IPS DF 19.7 (cell line): ENCODE data around the gene ANO1.

Source experiments
- DNase-seq: peaks from one replicate; pipeline ENCODE4 v3.0.0-alpha.2; 2013; ENCODE audit warnings: low read depth, low spot score

Gene ANO1

DNA sequence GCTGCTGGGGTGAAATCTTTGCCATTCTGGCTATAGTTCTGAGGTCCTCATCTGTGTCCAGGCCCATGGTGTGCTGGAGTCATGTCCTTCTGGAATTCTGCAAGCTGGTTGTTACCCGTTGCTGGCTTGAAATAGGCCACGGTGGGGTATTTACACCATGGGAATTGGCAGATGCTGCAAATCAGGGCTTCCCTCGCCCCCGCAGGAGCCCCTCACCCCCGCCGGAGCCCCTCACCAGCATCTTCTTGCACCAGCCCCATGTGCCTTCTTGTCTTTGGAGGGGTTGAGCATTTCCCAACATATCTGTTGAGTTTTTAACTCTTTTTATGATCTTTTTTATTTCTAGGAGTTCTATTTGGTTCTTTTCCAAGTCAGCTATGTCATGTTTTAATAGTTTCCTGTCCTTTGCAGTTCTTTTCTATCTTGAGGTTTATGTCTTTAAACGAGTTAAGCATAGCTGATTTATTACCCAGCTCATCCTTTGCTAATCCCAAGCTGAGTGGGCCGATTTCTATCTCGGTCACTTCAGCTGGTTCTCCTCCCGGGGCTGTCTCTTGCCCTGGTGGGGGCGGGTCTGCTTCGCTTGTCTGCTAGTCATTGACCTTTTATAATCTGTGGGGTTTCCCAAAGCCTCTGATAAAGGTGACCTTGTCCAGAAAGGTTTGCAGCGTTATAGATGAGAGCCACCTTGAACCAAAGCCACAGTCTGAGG lies 17.6 kb downstream of the ANO1 start:
- no peak for DNase-seq

DNA sequence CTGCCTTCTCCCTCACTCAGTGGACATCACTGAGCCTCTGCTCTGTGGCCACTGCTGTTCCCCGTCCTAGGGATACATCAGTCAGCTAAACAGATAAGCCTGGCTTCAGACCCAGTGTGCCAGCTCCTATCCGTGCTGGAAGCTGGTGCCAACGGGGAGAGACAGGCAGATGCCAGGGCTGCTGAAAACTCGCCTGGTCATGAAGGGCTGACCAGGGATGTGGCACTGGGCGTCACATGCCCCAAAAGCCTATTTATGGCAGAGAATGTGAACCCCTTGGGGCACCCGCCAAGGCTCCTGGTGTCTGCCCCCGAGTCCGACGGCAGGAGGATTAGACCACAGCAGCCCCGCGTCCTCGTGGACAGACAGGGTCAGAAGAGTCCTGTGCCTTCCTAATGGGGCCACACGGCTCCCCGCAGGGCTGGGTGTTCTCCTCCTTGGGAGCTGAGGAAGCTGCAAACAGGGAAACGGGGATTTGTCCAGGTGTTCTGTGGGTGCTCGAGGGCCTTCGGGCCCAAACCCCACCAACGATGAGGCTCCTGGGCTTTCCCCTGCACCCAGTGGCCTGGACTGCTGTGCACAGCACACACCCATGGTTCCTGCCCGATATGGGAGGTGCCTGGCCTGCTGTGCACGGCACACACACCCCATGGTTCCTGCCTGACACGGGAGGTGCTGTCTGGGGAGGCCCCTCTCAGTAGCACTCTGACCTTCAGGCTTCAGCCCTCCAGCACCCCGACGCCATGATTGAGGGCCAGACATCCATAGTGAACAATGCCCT lies 19.9 kb downstream of the ANO1 start:
- no peak for DNase-seq

DNA sequence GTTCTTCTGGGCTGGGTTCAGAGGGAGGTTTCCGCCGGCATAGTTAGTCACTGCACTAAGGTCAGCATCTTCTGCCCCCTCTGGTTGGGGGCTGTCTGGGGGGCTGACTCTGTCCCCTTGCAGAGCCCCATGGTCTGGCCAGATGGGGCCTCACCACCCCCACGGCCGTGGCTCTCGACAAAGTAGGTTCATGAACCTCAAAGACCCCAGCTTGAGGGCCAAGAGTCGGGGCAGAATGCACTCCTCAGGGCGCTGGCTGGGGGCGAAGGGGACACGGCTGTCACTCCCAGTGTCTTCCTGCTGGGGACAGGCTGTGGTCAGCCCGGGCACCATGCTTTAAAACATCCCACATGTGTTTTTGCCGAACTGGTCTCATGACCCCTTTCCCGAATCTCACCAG lies 20.8 kb downstream of the ANO1 start:
- no peak for DNase-seq

DNA sequence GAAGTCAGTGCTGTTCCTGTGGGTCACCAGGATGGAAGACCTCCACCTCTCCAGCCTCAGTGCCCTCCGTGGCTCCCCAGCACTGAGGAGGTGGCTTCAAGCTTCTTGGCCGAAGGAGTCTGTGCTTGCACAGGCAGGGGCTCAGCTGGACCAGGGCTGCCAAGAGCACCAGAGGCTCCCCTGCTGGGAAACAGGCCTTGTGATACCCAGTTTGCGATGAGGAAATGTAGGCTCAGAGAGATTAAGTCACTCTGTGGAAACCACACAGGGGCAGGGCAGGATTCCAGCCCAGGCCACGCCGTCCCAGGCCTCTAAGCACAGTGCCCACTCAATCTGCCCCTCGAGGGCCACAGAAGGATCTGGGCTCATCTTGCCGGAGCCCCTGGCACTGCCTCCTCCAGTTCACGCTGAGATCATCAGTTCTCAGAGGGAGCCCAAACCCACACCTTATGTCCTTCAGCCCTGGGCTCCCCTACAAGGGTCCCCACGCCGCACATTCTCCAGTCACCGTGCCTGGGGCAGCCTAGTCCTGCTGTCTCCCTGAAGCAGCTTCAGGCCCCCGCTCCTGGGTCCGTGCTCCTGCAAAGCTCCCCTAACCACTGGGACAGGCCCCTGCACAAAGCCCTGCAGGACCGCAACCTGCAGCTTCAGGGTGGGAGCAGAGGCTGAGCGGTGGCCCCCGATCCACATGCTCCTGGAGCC lies 21.6 kb downstream of the ANO1 start:
- DNase-seq: no peak

DNA sequence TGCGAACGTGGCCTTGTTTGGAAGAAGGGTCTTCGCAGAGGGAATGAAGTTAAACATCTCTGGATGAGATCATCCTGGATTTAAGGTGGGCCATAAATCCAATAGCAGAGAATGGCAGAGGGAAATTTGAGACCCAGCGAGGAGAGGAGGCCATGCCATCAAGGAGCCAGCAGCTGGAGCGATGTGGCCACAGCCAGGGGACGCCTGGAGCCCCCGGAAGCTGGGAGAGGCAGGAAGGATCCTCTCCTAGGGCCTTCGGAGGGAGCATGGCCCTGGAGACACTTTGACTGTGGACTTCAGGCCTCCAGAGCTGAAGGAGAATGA lies 22.1 kb downstream of the ANO1 start:
- no peak for DNase-seq

DNA sequence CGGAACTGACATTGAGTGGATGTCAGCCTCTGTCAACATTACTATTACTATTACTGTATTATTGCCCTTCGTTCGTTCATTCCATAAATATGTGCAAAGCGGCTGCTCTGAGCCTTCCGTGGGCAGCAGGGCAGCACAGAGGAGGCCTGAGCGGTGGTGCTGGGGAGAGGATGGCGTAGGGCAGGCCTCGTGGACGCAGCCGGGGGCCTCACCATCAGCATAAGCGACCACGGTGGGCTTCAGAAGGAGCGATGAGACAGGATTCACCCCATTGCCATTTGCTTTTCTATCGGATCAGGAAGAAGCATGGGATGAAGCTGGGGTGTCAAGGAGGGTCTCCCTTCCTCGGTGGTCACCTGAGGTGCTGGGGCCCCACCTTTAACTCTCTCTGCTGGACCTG lies 22.7 kb downstream of the ANO1 start:
- no peak for DNase-seq

DNA sequence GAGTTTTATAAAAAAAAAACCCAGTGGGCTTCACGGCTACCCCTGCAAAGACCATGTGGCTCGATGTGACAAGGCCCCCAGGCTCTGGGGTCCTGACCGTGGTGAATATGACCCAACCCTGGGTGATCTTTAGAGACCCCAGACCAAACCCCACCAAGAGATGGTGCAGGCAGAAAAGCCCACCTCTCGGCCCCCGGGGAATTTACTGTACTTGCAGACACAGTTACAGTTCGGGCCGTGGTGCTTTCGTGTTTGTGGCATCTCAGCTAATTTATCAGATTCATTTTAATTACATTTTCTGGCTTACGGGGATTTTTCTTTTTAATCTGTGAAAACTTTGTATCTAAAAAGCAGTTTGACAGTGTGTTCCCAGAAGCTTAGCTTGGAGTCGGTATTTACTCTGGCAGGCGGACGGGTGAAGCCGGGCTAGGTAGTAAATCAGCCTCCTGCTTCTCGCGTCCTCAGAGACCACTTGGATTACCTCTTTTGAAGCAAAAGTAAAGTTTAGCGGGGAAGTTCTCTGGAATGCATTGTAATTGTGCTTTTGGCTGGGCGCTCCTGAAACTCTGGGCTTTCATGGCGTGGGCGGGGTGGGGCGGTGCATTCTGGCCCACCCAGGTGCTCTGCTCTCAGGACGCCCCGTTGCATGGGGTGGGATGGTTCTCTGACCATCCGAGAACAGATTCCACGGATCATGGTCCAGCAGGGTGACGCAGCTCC lies 25.3 kb downstream of the ANO1 start:
- DNase-seq: no peak

DNA sequence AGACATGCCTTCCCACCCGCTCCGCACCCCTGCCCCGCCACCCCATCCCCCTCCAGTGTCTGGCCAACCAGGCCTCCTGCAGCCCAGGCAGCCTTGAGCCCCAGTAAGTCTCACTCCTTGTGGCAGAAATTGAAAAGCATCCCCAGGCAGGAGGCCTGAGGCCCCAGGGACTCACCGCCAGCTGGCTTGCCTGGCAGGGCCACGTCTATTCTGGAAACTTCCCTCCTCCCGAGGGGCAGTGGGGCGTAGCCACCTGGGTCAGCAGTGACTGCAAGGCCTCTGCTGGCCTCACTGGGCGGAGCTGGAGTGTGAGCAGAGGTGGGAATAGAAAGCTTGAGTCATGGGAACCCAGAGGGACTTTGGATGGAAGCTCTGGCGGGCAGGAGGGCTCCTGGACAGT lies 26.3 kb downstream of the ANO1 start:
- no peak for DNase-seq

DNA sequence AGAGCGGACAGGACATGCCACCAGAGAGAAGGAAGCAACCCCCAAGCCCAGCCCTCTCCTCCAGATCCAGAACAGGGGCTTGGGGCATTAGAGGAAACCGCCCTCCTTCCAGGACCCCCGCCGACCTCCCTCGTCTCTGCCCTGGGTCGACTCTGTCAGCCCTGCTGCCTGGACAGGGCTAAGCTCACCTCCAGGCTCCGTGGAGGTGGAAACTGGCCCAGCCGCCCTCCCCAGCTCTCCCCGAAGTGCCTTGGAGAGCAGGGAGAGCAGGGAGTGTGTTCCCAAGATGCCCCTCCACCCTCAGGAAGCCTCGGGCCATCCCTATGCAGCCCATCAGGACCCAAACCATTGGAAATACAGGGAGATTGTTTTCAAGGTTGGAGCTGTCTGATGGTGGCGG lies 26.8 kb downstream of the ANO1 start:
- no peak for DNase-seq

DNA sequence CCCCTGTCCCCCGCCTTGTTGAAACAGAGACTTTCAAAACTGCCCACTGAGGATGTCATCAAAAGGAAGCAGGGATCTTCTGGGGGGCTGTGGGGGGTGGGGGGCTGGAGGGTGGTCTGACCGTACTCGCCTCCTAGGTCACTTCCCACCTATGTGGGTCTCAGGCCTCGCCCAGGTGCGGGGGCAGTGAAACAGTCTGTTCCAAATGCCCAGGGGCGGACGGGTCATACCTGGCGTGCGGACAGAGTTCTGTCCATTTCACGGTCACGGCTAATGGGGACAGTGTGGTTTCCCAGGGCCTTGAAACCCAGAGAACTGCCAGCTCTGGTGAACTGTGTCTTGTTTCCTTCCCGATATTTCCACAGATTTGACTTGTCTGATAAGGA lies 27.2 kb downstream of the ANO1 start:
- DNase-seq: no peak

DNA sequence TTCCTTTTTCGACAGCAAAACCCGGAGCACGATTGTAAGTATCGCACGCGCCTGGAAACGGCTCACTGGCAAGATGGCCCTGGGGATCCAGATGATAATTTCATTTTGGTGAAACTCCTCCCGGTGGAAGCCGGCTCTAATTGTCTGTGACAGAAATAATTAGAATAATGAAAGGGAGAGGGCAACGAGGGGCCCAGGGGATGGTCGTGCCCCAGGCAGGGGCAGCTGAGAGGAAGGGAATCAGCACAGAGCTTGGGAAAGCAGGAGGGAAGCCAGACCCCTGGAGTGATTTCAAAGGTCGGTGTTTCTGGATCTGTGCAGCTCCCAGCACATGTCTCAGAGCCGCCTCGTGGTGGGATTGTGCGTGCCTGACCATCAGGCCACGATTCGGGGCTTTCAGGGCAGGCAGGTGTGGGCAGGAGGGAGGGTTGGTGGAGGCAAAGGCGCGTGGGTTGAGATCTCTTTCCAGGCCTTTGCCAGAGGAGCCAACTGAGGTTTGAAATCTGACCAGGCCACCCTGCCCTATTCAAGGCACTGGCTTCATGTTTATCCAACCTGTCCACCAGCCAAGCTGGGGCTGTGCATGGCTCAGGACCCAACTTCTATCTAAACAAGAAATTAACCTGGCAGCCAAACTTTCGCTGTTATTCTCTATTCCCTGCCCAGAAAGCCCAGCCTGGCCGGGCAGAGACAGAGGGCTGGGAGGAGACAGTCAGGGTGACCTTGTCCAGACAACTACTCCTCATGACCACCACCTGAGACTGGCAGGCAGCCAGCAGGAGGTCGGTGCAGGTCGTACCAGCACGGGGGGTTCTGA lies 27.8 kb downstream of the ANO1 start:
- DNase-seq: no peak

DNA sequence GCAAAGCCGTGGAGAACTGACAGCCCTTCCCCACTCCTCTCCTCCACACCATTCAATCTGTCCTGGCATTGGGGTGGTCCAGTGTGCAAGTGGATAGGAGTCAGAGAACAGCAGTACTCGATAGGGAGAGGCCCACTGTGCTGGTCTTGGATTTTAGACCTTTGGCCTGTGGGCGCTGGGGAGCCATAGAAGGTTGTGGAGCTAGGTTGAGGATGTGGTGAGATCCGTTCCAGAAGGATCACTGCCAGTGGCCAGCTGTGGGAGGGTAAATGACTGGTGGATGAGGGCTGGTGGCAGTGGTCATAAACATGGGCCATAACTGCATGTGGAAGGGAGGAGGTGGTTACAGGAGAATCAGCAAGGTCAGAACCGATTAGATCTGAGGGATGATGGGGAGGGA lies 28.6 kb downstream of the ANO1 start:
- DNase-seq: no peak

DNA sequence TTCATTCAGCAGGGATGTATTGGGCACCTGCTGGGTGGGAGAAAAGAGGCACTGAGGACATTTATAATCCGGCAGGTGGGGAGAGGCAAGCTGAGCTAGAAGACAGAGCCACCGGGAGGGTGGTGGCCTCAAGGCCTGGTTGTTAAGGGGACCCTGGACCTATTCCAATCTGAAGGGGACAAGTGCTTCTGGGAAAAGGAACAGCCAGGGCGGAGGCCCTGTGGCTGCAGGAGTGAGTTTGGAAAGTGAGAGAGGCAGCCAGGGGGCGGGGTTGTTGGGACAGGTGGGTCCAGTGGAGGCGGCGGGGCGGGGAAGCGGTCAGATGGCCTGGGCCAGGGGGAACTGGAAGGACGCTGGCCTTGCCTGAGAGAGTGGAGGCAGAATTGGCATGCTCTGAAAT lies 29.1 kb downstream of the ANO1 start:
- DNase-seq: no peak

DNA sequence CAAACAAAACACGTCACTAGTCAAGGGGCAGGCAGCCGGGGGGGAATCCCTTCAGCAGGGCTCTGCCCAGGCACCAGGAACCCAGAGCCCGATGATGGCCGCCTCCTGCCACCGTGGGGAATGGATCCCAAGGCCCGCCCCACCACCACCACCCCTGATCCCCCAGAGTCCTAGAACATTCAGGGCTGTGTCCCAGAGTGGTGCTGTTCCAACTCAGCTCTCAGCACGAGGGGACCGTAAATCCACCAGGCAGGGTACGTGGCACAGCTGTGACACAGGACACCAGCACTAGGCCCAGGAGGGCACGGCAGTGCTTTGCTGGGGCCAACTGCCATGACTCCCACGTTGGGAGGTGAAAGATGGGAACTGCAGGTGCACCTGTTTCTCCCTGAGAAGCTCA lies 29.6 kb downstream of the ANO1 start:
- no peak for DNase-seq

DNA sequence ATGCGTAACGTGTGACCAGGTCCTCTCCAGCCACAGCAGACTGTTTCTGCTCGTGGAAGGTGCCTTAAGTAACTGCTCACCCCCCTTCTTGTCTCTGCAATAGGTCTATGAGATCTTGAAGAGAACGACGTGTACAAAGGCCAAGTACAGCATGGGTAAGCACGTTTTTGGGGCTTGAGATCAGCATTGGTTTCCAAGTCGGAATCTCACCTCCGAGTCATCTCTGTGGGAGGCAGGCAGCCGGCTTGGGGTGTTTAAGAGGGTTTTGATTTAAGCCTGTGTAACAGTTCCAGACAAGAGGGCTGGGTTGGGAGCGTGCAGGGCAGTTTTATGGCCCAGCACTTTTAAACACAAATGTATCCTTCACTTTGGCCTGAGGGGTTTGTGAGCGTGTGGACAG lies 30.1 kb downstream of the ANO1 start:
- no peak for DNase-seq

DNA sequence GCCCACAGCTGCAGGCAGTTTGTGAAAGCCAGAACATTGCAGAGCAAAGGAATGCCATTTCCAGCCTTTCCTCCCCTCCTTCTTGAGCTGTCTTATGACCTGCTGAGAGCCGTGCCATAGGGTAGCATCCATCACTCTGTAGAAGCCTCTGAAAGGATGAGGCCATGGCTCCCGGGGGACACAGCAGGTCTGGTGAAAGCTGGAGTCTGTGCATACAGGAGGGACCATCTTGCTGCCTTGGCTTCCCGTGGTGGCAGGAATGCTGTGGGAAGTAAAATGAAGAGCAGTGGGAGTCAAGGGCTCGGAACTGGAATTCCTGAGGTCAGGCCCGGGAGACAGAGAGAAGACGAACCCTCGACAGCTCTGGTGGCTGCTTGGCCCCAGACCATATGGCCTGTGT lies 30.9 kb downstream of the ANO1 start:
- DNase-seq: no peak

DNA sequence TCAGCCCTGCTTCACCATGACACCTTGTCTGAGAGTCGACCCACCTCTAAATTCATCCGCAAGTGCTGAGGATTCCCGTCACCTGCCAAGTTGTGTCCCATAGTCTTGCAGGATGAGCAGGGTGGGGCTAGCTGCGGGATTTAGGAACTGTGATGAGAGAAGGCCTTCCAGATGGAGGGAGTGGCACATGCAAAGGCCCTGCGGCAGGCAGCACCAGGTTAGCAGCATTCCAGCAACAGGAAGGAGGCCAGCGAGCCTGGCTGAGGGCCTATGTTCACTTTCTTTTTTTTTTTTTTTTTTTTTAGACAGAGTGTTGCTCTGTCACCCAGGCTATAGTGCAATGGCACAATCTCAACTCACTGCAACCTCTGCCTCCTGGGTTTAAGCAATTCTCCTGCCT lies 31.8 kb downstream of the ANO1 start:
- DNase-seq: no peak

DNA sequence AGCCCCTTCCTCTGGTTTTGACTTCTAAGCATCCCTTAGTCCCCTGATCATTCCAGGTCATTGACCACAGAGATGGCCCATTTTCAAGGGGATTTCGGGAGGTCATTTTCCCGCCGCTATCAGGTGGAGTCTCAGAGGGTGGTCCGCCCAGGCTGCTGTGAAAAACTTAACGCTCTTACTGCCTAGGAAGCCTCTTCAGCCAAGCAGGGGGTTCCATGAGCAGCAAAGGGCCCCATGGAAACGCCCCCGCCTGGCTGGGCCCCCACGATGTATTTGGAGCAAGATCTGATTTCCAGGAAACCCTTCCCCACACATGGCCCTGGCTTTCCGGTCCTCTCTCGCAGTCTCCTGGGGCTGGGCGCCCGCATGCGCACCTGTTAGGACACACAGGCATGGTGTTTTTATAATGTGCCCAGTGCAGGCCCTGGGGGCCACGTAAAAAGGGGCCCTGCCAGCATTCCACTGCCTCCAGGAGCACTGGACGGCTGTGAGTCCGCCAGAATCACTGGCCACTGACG lies 32.5 kb downstream of the ANO1 start:
- no peak for DNase-seq

DNA sequence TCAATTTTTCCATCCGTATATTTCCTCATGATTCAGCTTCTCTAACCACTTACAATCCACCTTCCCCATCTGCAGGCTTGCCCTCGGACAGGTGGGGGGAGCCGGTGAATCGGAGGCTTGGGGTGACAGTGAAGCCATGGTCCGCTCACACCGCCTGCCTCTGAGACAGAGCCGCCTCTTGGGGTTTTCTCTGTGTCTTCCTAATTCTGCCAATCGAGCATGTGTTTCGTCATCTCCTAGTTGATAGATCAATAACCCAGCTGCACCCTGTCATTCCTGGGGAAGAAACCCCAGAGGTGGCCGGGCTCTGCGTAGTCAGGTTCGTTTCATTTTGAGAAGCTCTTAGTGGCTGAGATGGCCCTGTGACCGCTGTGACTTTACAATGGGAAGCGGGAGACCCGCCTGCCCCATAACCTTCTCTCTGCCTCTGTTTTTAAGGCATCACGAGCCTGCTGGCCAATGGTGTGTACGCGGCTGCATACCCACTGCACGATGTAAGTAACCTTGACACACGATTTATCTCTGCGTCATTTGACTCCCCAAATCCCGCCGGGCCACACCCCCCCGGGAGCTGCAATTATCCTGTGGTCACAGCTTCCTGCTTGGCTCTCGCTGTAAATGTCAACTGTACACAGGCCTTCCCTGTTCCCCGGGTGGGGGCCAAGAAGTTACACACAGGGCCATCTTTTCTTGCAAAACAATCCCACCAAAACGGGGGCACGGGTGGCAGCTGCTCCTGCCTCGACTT lies 33.3 kb downstream of the ANO1 start:
- DNase-seq: no peak

DNA sequence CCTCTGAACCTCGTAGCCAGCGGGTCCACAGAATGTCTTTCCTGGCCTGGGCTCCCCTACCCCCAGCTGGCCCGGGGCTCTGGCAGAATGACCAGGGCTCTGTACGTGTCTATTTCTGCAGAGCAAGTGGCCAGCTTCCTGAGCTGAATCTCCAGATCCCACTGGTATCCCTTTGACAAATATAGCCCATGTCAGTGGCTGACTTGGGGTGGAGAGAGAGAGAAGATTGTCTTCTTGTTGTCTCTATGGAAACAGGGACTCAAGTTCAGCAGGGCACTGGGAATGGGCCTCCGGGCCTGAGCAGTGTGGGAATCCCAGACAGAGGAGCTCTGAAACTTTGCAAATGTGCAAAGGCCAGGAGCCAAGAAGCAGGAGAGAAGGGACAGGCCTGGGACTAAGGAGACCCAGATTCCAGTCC lies 33.9 kb downstream of the ANO1 start:
- no peak for DNase-seq

DNA sequence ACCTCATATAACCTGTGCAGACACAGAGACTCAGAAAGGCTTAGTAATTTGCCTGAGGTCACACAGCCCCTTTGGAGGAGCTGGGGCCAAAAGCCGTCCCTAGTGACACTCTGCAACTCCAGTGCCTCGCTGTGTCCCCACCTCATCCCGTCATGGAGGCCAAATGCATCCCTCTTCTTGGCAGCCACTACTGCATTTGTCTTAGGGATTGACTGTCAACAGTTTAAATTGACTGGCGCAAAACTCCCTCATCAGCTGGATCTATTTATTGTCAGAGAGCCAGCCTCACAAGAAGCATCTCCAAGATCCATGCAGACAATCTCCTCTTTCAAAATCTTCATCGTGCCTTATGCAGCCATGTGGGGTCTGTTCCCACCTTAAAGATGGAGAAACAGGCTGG lies 35.7 kb downstream of the ANO1 start:
- no peak for DNase-seq
